Fibroblast of the aortic adventitia (primary cell): ENCODE measurements around the gene RARRES1. TPM values are rescaled to one million over a fixed set of nuclear protein-coding genes. Genes with fewer than 3 reads are reported as not detected.

Experiments used
- DNase-seq: peaks from one replicate; pipeline ENCODE4 v3.0.0-alpha.2; 2010; ENCODE audit warnings: low read depth
- H3K4me3 ChIP-seq: 2 replicates; pipeline ENCODE4 v1.5.1; 2011; ENCODE audit warnings: low read depth, mild to moderate bottlenecking, control low read depth, low read length, moderate library complexity
- total RNA-seq: library from RNA; depleted of rRNA; stranded (reverse); fragments of >200 nt; gene quantifications from 2 replicates; pipeline ENCODE4 v1.2.3, GENCODE V29; 2012; ENCODE audit warnings: low replicate concordance
- TF ChIP-seq, protein P1 (sequence below): IDR thresholded peaks from 2 replicates; pipeline ENCODE4 v1.5.1; 2011; ENCODE audit warnings: mild to moderate bottlenecking, low read length, control low read depth, inconsistent platforms; ENCODE audit not compliant: insufficient read depth

Gene RARRES1
- total RNA-seq, 1 donor, result 47.8 TPM

DNA sequence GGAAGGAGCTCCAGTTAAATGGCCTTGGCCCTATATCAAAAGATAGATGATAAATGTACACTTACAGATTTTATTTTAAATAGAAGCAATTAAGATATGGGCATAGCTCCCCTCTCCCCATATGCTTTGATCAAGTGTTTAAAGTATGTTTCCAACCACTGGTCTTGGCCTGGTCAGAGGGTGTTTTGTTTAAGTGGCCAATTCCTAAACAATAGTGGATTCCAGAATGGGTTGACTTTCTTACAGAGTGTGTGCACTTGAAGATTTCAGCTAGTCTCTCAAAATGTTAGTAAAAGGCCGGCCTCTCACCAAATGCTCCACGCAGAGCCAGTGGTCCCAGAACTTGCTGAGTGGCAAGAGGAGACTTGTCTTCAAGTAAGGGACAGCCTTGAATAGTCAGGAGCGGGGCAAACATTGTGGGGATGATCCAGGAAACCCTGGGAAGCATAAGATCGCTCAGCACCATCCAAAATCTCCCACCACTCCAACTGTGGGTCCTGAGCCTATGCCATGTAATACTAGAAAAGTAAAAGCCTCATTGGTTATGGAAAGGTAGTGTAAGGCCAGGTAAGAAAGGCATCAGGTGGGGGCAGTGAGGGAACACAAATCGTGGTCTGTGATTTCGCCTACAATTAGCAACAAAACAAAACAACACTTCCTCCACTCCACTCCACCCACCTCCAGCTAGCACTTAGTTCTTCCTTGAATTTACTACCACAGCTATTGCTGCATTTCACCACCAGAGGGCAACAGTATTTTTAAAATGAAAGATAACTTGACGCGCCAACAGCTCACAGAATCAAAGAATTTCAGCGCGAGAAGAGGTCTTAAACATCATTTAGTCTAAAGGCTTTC lies 4.8 kb downstream of the RARRES1 start:
- DNase-seq, result peak; percentile 92
- TF ChIP-seq, protein P1, sequence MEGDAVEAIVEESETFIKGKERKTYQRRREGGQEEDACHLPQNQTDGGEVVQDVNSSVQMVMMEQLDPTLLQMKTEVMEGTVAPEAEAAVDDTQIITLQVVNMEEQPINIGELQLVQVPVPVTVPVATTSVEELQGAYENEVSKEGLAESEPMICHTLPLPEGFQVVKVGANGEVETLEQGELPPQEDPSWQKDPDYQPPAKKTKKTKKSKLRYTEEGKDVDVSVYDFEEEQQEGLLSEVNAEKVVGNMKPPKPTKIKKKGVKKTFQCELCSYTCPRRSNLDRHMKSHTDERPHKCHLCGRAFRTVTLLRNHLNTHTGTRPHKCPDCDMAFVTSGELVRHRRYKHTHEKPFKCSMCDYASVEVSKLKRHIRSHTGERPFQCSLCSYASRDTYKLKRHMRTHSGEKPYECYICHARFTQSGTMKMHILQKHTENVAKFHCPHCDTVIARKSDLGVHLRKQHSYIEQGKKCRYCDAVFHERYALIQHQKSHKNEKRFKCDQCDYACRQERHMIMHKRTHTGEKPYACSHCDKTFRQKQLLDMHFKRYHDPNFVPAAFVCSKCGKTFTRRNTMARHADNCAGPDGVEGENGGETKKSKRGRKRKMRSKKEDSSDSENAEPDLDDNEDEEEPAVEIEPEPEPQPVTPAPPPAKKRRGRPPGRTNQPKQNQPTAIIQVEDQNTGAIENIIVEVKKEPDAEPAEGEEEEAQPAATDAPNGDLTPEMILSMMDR, result peak; percentile 82
- H3K4me3 ChIP-seq, result no peak overlapping the region

DNA sequence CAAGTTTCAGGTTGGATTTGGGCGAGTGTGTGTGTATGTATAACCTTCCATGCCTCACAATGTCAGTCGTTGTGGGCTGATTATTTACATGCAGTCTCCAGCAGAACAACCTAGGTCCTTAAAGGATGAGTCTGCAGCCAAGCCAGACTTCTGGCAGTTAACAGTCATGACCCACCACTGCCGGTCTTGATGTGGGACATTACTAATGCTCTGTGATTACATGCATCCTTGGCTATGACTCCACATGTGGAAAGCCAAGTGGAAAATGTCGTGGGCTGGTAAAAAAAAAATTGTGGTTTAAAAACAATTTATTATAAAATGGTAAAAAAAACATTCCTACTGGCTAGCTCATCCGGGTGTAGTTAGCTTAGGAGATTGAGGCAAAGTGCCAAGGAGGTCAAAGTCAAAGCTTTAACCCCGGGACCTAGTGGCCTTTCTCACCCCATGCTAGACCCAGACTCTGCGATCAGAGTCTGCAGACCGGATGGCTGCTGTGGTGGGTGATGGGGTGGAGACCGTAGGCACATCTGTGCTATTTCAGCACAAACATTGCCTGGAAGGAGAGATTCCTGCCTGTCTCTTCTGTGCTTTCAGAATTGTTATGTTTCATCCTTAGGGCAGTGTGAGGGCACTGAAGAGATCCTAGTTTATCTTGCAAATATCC lies 6.8 kb downstream of the RARRES1 start:
- DNase-seq, result peak; percentile 99
- TF ChIP-seq, protein P1, result no peak
- H3K4me3 ChIP-seq, result no peak overlapping the region

DNA sequence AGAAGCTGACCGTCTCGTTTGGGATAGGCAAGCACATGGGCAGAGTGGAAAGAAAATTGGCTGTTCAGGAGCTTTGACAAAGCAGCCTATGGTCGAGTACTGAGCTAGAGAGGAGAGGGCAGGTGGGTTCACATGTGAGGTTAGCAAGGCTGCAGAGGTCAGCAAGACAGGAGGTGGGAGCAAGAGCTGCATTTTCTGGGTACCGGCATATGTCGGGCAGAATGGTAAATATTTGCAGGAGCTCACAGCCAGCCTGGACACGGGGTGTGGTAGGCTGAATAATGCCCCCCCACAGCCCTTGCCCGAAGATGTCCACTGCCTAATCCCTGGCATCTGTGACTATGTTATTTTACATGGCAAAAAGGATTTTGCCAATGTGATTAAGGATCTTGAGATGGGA lies 8.3 kb downstream of the RARRES1 start:
- TF ChIP-seq, protein P1, result no peak
- DNase-seq, result no peak
- no peak overlapping the region for H3K4me3 ChIP-seq

DNA sequence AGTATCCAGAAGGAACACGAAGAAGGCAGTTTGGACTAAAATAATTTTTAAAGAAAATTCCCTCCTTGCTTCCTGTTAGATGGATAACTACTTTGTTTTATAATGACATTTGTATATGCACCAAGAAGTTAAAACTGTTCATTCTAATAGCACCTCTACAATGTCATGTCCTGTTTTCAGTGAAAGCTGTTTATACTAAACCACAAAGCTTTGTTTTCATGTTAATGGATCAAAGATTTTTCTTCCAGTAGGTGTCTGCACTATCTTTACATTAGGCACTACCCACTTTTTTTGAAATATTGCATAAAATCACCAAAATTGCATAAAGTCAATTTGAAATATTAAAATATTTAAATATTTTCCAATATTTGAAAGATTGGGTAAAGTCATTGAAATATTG lies 10.1 kb downstream of the RARRES1 start:
- no peak for DNase-seq
- TF ChIP-seq, protein P1, result no peak
- no peak overlapping the region for H3K4me3 ChIP-seq

DNA sequence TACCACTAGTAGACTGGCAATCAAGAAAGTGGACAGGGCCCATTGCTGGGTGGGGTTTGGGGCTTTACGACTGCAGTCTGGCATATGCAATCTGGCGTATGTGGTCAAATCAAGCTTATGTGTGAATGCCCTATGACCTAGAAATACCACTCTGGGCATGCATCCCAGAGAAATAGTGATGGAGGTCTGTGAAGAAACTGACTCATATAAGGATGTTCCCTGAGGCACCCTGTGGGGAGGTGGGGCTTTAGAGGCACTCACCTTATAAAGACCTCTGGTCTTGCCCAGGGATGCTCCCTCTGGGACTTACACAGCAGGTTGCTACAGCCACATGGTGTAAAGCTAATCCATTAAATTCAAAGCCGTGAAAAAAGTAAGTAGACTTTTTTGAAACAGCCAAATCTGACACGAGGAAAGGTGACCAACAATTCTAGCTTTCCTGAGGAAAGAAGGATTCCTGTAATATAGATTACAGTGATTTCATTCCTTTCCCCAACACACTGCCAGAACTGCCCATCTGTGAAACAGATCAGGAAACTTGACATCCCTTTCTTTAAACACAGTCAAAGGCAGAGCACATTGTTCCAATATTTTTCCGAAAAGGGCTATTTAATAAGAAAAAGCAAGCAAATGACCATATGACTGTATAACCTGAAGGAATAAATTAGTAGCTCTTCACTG lies 13.6 kb downstream of the RARRES1 start:
- peak; percentile 92 for DNase-seq
- H3K4me3 ChIP-seq, result no peak overlapping the region
- TF ChIP-seq, protein P1, result no peak

DNA sequence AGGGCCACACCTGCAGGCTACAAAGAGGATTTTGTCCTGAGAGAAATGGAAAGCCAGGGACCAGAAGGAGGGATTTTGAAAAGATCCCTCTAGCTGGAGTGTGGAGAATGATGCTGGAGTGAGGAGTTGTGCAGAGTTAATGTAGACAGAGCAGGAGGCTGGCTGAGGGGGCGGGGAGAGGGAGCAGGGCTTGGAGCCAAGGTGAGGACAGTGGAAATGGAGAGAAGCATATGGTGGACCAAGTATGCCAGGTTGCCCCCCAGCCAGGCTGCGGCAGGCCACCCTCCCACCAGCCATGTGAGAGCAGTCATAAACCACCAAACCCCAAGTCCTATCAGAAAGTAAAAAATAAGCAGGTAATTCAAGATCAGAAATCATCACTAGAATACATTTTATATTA lies 14.7 kb downstream of the RARRES1 start:
- TF ChIP-seq, protein P1, result no peak
- no peak overlapping the region for H3K4me3 ChIP-seq
- no peak for DNase-seq
